KOPT-K1 (cell line): ENCODE results near the gene PAWR.
"Not testable (repeated sequence)": the region's sequence is repeated elsewhere in the genome, so short reads cannot be mapped to it uniquely, and the experiment has no call there.

ENCODE experiments used
- H3K27ac ChIP-seq: fragments of 200-600 bp; sonication (generic); 2 replicates; pipeline ENCODE4 v1.5.1; 2016; ENCODE audit warnings: antibody characterized with exemption, mild to moderate bottlenecking, low read depth, low read length; ENCODE audit not compliant: poor library complexity, severe bottlenecking
- H3K36me3 ChIP-seq: fragments of 200-600 bp; sonication (generic); 2 replicates; pipeline ENCODE4 v1.5.1; 2017; ENCODE audit warnings: antibody characterized with exemption, mild to moderate bottlenecking, low read length, moderate library complexity; ENCODE audit not compliant: insufficient read depth
- H3K9me3 ChIP-seq: fragments of 200-600 bp; sonication (generic); 2 replicates; pipeline ENCODE4 v1.5.1; 2017; ENCODE audit warnings: antibody characterized with exemption, low read length, mild to moderate bottlenecking; ENCODE audit not compliant: insufficient read depth, poor library complexity, severe bottlenecking

PAWR gene

DNA sequence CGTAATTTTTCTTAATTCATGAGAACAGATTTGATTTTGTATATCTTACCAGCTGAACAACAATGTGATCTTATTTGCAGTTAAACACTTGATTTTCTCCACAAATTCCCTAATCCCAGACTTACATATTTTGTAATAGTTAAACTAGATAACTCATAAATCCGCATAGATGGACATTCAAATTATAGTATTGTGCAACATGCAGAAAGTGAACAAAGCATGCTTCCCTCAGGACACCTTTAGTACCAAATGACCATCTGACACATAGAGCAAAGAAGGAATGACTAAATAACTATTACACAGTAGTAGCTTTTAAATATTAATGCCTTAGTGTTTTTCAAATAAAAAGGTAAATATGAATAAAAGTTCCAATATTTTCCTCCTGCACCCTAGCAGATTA, 88.9 kb downstream of the PAWR start:
- H3K36me3 ChIP-seq: no peaks in the 10 kb centered on the region
- H3K27ac ChIP-seq: no peak overlapping the region
- no peaks in the 10 kb centered on the region for H3K9me3 ChIP-seq

DNA sequence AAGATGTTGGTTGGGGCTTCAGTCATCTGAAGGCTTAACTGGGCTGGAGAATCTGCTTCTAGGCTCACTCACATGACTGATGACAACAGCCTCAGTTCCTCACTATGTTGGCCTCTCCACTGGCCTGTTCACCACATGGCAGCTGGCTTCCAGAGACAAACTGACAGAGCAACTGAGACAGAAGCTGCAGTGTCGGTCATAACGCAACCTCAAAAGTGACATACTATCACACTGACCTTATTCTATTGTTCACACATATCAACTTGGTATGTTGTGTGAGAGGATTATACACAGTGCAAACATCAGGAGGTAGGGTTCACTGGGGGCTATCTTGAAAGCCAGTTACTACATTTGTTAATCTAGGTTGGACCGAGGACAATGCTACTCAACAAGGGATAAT, 92.9 kb downstream of the PAWR start:
- no peaks in the 10 kb centered on the region; the same call in 1 of the 2 replicates for H3K36me3 ChIP-seq
- no peak overlapping the region for H3K27ac ChIP-seq
- no peaks in the 10 kb centered on the region for H3K9me3 ChIP-seq

DNA sequence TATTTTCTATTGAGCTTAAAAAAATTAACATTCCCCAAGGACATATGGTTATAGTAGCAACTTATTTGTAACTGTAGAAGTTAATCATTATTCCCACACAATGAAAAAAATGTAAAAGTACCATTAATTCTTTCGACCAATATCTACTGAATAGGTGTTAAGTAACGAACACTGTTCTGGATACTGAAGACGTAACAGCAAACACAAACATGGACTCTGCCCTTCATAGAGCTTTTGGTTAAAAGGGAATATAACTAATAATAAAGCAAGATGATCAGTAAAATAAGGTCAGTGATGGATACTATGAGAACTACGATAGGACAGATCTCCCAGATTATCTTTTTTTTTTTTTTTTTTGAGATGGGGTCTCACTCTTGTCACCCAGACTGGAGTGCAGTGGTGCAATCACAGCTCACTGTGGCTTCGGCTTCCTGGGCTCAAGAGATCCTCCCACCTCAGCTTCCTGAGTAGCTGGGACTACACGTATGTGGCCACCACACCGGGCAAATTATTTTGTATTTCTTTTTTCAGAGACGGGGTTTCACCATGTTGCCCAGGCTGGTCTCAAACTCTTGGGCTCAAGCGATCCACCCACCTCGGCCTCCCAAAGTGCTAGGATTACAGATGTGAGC, 93.9 kb downstream of the PAWR start:
- H3K36me3 ChIP-seq: no peaks in the 10 kb centered on the region; the same call in 1 of the 2 replicates
- H3K27ac ChIP-seq: no peak overlapping the region
- H3K9me3 ChIP-seq: no peaks in the 10 kb centered on the region

DNA sequence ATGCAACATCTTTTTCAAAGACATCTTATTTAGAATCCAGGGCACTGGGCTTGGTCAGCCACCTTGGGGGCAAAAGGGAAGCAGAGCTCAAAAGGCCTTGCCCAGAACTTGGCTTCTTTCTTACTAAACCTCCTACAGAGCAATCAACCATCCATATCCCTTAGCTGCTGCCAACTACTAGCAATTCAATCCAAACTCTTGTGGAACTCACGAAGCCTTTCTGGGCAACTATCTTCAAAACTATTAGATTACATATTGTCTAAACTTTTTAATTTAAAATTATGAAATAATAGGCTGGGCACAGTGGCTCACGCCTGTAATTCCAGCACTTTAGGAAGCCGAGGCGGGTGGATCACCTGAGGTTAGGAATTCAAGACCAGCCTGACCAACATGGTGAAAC, 95.5 kb downstream of the PAWR start:
- Histone ChIP-seq H3K36me3 (peaks cover 5% of the 10 kb centered on the region; the same call in 1 of the 2 replicates), H3K9me3 (no peaks in the 10 kb centered on the region), H3K27ac (no peak overlapping the region)

DNA sequence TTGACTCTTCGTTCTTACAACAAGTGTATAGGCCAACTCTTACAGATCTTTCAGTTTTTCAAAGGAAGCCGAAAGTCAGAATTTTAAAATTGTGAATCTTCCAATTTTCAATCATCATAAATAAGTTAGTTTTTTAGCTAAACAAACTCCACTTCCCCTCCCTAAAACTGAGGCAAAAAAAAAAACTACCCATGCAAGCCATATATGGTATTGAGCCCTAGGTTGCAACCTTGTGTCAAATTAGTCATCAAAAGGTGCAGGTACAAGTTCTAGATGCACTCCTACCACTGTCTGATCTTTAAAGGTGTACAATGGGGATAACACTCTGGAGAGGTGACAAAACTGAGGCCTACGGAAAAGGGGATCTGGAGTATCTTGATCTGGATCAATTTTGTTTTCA, 97.9 kb downstream of the PAWR start:
- no peak overlapping the region for H3K27ac ChIP-seq
- H3K36me3 ChIP-seq: peaks cover 5% of the 10 kb centered on the region; the same call in 1 of the 2 replicates

DNA sequence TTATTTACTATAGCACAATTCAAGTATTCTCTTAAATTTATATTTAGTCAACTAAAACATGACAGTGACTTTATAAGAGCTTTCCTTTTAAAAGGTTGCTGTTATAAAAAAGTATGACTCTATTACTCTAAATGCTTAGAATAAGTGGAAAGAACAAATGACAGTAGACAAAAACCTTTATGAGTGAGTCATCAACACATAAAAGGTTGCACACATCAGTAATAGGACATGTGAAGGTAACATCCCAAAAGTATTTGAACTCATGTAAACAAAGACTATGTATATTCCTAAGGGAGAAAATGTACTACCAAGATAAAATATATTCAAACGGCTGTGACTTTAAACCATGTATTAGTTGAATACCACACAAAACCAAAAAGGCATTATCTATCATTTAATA, 98.8 kb downstream of the PAWR start:
- Histone ChIP-seq H3K36me3 (peaks cover 5% of the 10 kb centered on the region; the same call in 1 of the 2 replicates), H3K9me3 (no peaks in the 10 kb centered on the region), H3K27ac (no peak overlapping the region)

More for the DNA sequence above, 97.9 kb downstream of the PAWR start:
- H3K9me3 ChIP-seq: no peaks in the 10 kb centered on the region

DNA sequence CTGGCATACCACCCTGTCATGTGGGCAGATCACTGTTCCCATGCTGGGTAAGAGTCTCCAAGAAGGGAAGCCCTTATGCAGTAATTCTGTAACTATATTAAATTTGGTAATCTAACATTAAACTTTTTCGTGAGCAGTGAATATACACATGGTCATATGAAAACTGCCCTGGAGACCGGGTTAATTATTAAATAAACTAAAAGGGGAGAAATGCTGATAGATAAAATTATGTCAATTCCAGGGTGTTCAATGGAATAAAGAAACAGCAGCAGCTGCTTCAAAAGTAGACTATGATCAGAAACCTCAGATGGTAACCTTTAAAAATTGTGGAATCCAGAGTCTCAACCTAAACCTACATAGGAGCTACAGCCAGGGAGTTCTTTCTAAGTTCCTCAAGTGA, 100.0 kb downstream of the PAWR start:
- Histone ChIP-seq H3K27ac (no peak overlapping the region), H3K9me3 (no peaks in the 10 kb centered on the region), H3K36me3 (peaks cover 5% of the 10 kb centered on the region; the same call in 1 of the 2 replicates)

DNA sequence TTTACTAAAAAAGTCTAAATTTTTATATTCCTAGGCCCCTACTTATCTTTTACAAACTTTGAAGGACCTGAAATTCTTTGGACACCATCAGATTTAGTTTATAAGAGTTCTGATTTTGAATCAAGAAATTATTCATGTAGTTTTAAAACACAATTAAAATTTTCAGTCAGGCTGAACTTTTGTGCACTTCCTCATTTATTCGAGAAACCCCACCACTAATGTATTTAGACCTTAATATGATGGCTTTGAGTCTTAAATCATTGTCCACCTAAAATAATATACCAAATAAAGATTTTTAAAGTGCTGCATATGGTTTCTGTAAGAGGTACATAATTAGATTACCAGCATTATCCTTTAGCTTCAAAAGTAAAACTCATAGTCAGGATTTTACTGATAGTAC, 103.4 kb downstream of the PAWR start:
- peaks cover 5% of the 10 kb centered on the region; the same call in 1 of the 2 replicates for H3K36me3 ChIP-seq
- H3K27ac ChIP-seq: no peak overlapping the region
- no peaks in the 10 kb centered on the region for H3K9me3 ChIP-seq

DNA sequence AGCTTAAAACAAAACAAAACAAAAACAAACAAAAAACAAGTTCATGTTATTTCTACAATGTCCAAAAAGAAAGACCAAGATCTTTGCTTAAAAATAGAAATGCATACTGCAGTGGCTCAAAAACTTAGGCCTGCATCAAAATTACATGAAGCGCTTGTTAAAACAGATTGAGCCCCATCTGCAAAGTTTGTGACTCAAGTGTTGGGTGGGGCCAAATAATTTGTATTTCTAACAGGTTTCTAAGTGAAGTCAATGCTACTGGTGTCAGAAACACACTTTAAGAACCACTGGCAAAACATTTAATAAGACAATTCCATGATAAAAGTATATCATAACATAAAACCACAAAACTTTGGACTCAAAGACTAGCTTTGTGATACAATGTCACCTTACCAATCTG, 105.6 kb downstream of the PAWR start:
- Histone ChIP-seq H3K27ac (no peak overlapping the region), H3K9me3 (no peaks in the 10 kb centered on the region), H3K36me3 (no peaks in the 10 kb centered on the region)

DNA sequence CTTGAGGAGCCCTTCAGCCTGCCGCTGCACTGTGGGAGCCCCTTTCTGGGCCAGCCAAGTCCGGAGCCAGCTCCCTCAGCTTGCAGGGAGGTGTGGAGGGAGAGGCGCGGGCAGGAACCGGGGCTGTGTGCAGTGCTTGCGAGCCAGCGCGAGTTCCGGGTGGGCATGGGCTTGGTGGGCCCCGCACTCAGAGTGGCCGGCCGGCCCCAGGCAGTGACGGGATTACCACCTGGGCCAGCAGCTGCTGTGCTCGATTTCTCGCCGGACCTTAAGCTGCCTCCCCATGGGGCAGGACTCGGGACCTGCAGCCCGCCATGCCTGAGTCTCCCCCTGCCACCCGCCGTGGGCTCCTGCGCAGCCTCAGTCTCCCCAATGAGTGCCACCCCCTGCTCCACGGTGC, 116.9 kb downstream of the PAWR start:
- Histone ChIP-seq H3K27ac (no peak overlapping the region), H3K36me3 (peaks cover 5% of the 10 kb centered on the region; the same call in 1 of the 2 replicates), H3K9me3 (peaks cover 26% of the 10 kb centered on the region)

DNA sequence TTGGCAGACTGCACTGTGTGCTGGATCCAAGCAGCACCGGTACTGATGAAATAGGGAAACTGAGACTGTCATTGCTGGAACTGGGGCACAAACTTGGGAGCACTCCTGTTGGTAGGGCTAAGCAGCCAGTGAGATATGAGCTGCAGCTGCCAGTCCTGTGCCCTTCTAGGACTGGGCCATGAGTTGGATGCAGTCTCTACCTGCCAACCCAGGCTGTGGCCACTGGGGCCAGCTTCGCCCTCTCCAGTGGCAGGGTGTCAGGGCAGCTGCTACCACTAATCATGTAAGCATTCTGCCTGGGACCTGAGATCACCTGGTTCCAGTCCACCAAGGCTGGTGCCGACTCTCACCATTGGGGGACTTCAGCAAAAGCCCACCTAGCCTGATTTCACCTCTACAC, 121.1 kb downstream of the PAWR start:
- Histone ChIP-seq H3K27ac (no peak overlapping the region), H3K36me3 (peaks cover 3% of the 10 kb centered on the region; the same call in 1 of the 2 replicates), H3K9me3 (peaks cover 26% of the 10 kb centered on the region)

DNA sequence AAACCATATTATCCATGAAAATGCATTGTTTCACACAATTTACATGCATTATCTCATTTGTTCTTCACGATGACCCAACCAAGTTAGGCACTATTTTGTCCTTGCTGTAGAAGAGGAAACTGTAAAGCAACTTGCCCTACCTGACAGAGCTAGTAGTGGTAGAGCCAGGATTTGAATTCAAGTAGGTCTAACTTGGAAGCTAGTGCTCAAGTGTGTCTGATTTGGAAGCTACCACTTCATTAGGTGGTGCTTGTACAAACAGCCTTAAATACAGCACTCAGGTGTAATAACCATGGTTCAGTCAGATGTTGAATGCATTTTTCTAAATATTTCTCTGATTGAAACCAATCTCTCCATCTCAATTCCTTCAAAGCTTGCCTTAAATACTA, 123.6 kb downstream of the PAWR start:
- peaks cover 16% of the 10 kb centered on the region for H3K9me3 ChIP-seq
- no peaks in the 10 kb centered on the region for H3K36me3 ChIP-seq
- no peak overlapping the region for H3K27ac ChIP-seq

DNA sequence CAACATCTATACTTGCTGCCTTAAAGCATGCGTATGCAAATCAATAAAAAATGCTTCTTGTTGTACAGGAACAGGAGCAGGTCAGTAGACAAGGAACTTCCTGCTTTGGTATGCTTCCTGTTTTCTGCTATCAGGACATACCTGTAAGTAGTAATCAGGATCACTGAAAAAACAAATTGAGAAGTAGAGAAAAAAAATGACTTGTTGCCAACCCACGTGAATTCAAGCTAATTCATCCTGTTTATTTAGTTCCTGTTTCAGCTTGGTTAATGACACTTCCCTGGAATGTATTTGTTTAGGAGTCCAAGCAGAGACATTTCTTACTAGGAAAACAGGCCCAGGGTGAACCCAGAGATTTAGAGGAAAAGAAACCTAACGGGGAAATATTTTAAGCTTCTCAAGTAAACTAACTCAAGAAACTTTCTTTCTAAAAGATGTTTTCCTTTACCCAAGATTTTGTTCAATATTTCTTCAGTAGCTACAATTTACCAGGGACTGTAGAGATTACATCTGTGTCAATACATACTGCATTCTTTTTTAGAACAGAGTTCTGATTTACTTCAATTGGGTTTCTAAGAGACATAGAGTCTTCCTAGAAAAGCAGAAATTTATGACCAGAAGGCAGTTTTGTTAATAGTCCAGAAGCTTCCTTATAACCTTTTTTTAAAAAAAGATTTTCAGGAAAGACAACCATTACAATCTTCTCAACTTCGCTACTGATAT, 124.2 kb downstream of the PAWR start:
- Histone ChIP-seq H3K36me3 (no peaks in the 10 kb centered on the region), H3K27ac (no peak overlapping the region), H3K9me3 (peaks cover 11% of the 10 kb centered on the region)

DNA sequence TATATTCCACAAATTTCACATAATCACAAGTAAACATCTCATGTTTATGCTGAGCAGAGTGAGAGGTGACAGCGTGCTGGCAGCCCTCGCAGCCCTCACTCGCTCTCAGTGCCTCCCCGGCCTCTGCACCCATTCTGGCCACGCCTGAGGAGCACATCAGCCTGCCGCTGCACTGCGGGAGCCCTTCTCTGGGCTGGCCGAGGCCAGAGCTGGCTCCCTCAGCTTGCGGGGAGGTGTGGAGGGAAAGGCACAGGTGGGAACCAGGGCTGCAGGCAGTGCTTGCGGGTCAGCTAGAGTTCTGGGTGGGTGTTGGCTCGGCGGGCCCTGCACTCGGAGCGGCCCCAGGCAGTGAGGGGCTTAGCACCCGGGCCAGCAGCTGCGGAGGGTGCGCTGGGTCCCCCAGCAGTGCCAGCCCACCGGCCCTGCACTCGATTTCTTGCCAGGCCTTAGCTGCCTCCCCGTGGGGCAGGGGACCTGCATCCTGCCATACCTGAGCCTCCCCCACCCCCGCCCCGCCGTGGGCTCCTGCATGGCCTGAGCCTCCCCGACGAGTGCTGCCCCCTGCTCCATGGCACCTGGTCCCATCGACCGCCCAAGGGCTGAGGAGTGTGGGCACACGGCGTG, 125.9 kb downstream of the PAWR start:
- H3K27ac ChIP-seq, H3K9me3 ChIP-seq, H3K36me3 ChIP-seq: not testable (repeated sequence)

DNA sequence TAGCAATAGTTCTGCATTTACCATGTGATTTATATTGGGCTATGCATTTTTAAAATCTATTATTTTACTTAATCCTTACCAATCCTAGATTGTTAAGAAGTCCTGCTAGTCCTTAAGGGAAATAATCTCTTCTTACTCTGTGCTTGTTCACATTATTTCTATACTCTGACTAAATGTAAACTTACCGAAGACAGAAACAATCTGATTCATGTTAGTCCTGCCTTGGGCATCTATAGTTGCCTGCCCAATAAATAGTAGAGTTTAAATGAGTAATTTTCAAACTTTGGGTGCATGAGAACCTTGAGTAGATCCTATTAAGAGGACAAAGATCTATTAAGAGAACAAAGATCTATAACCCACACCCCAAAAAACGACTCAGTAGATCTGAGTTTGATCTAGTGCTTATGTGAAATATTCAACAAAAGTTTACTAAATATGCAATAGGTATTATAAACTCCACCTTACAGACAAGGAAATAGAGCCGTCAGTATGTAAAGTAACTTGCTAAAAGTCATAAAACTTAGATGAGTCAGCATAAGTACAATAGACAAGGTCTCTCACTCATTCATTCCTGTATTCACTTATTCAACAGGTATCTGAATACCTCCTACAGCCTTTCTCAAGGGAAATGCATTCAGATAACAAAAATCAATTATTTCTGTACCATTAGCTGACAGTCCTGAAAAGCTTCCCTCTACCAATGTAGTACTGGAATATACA, 127.6 kb downstream of the PAWR start:
- Histone ChIP-seq H3K27ac (no peak overlapping the region), H3K9me3 (peaks cover 9% of the 10 kb centered on the region), H3K36me3 (no peaks in the 10 kb centered on the region)
